K562 (cell line): ENCODE measurements around the gene CD99L2.
A peak's percentile ranks its signal among the peaks of the same experiment; 100 is the strongest.

ENCODE experiments used
- CTCF ChIP-seq, 3 experiments: IDR thresholded peaks in 2 of 3; conservative IDR thresholded peaks in 1 of 3; 2 replicates each; pipeline ENCODE4 v1.5.1; 2011 to 2012; ENCODE audit warnings: low read length in 3 of 3, mild to moderate bottlenecking in 3 of 3, control low read depth in 2 of 3, improper control_type of control experiment in 1 of 3, inconsistent platforms in 1 of 3, low read depth in 1 of 3, mixed read lengths in 1 of 3, moderate library complexity in 1 of 3; ENCODE audit not compliant: insufficient read depth in 2 of 3
- ELF4 ChIP-seq: fragments of 450-650 bp; formaldehyde crosslinking; IDR thresholded peaks from 2 replicates; pipeline ENCODE4 v1.4.0; 2022; ENCODE audit warnings: missing genetic modification characterization
- ETV6 ChIP-seq, 3 experiments: fragments of 150-350 bp in 1 of 3; sonication (generic) in 1 of 3; formaldehyde crosslinking in 1 of 3; IDR thresholded peaks; 2 replicates each; pipeline versions ENCODE4 v1.6.1 to v1.8.0; 2014 to 2022; ENCODE audit warnings: borderline replicate concordance in 2 of 3, low read depth in 2 of 3, antibody characterized with exemption in 1 of 3, low read length in 1 of 3, mild to moderate bottlenecking in 1 of 3, missing genetic modification reagents in 1 of 3
- HNRNPL ChIP-seq: fragments of 200-400 bp; formaldehyde crosslinking; IDR thresholded peaks from 2 replicates; pipeline ENCODE4 v1.6.1; 2017; ENCODE audit warnings: low read depth, mild to moderate bottlenecking, low read length
- JUND ChIP-seq, 2 experiments: IDR thresholded peaks; 2 replicates in 1 of 2; 3 replicates in 1 of 2; pipeline ENCODE4 v1.6.1; 2011; ENCODE audit warnings: borderline replicate concordance in 2 of 2, low read depth in 2 of 2, low read length in 2 of 2, improper control_type of control experiment in 1 of 2, missing biosample characterization in 1 of 2, missing genetic modification characterization in 1 of 2, missing genetic modification reagents in 1 of 2
- NELFE ChIP-seq: IDR thresholded peaks from 2 replicates; pipeline ENCODE4 v1.6.1; 2011; ENCODE audit warnings: mild to moderate bottlenecking; ENCODE audit not compliant: insufficient read depth, insufficient read length
- POLR2A ChIP-seq: fragments of 450-650 bp; conservative IDR thresholded peaks from 2 replicates; pipeline ENCODE4 v1.6.1; 2016
- SAP30 ChIP-seq: fragments of 200-600 bp; sonication (generic); IDR thresholded peaks from 2 replicates; pipeline ENCODE4 v1.6.1; 2012; ENCODE audit warnings: borderline replicate concordance, low read depth, mild to moderate bottlenecking, moderate library complexity, low read length, control low read depth, inconsistent platforms; ENCODE audit not compliant: insufficient read depth, poor library complexity, severe bottlenecking
- TAL1 ChIP-seq: fragments of 450-650 bp; IDR thresholded peaks from 2 replicates; pipeline ENCODE4 v1.6.1; 2016; ENCODE audit warnings: mild to moderate bottlenecking
- TFE3 ChIP-seq: fragments of 450-650 bp; formaldehyde crosslinking; IDR thresholded peaks from 2 replicates; pipeline ENCODE4 v1.4.0; 2020; ENCODE audit warnings: mild to moderate bottlenecking, mixed read lengths
- TRIM28 ChIP-seq: fragments of 450-650 bp; IDR thresholded peaks from 2 replicates; pipeline ENCODE4 v1.6.1; 2017
- ZFP30 ChIP-seq: fragments of 250-450 bp; sonication (Bioruptor Pico); IDR thresholded peaks from 2 replicates; pipeline ENCODE4 v1.8.0; 2022; ENCODE audit warnings: moderate library complexity, mild to moderate bottlenecking, inconsistent platforms, borderline replicate concordance

- TF ChIP-seq CTCF (IDR thresholded peaks at IDR 0.05 in 2 of 3, conservative IDR thresholded peaks at IDR 0.05 in 1 of 3; ENCODE audit: insufficient read depth in 2 of 3, low read depth in 1 of 3, low read length in 3 of 3) (peak; percentile 6 to 26 (median 15); a peak in 2 of 6 replicates), POLR2A (no peak), TAL1 (no peak), JUND (IDR thresholded peaks at IDR 0.05; ENCODE audit: borderline replicate concordance, low read depth, low read length) (no peak), JUND (tag; IDR thresholded peaks at IDR 0.05; ENCODE audit: borderline replicate concordance, low read depth, low read length) (no peak), ZFP30 (CRISPR knock-in tag) (no peak), TFE3 (CRISPR knock-in tag) (no peak), ETV6 (IDR thresholded peaks at IDR 0.05; ENCODE audit: borderline replicate concordance in 1 of 2, low read depth in 2 of 2, low read length in 1 of 2) (no peak), ETV6 (CRISPR knock-in tag; IDR thresholded peaks at IDR 0.05; ENCODE audit: borderline replicate concordance) (no peak), TRIM28 (no peak), SAP30 (no peak), ELF4 (CRISPR knock-in tag) (no peak), NELFE (no peak), HNRNPL (no peak)
These were observed 123.5 kb downstream of the CD99L2 start for GRCh38 chrX:150774798-150775568.
